Liver (tissue), 3 donors: ENCODE results near the gene ALMS1.

Experiments used
- CTCF ChIP-seq: fragments of 150-350 bp; IDR thresholded peaks from 2 replicates; pipeline ENCODE4 v1.5.1; 2017; ENCODE audit warnings: improper control_type of control experiment, low read depth, low read length; ENCODE audit not compliant: missing input control
- GABPA ChIP-seq, 2 donors: IDR thresholded peaks in 1 of 2; conservative IDR thresholded peaks in 1 of 2; 2 replicates each; pipeline ENCODE4 v1.6.1; 2016; ENCODE audit warnings: antibody characterized with exemption in 2 of 2, mild to moderate bottlenecking in 1 of 2, moderate library complexity in 1 of 2
- RAD21 ChIP-seq, 2 donors: IDR thresholded peaks; 2 replicates each; pipeline ENCODE4 v1.6.1; 2016; ENCODE audit warnings: antibody characterized with exemption in 2 of 2, mild to moderate bottlenecking in 2 of 2
- TAF1 ChIP-seq: conservative IDR thresholded peaks from 2 replicates; pipeline ENCODE4 v1.6.1; 2016; ENCODE audit warnings: antibody characterized with exemption, mild to moderate bottlenecking
- donor health status: healthy.
- donor health status: healthy.

GRCh38 chr2:73588177-73588576 lies 202.5 kb downstream of the ALMS1 start:
- TF ChIP-seq TAF1 (no peak), CTCF (no peak), GABPA (IDR thresholded peaks at IDR 0.05 in 1 of 2, conservative IDR thresholded peaks at IDR 0.05 in 1 of 2) (no peak), RAD21 (IDR thresholded peaks at IDR 0.05) (no peak)
